MM.1S (cell line): ENCODE measurements around the gene LRCH1.

Source experiments
- EZH2 ChIP-seq: fragments of 300-600 bp; sonication (generic); optimal IDR thresholded peaks from 2 replicates; pipeline ENCODE3; 2017; ENCODE audit warnings: low read depth, mild to moderate bottlenecking, antibody characterized with exemption, low read length, mixed read lengths
- TF ChIP-seq, protein P1 (sequence below): fragments of 300-600 bp; sonication (generic); IDR thresholded peaks from 2 replicates; pipeline ENCODE4 v1.5.1; 2016; ENCODE audit warnings: antibody characterized with exemption, low read length, mixed read lengths

DNA sequence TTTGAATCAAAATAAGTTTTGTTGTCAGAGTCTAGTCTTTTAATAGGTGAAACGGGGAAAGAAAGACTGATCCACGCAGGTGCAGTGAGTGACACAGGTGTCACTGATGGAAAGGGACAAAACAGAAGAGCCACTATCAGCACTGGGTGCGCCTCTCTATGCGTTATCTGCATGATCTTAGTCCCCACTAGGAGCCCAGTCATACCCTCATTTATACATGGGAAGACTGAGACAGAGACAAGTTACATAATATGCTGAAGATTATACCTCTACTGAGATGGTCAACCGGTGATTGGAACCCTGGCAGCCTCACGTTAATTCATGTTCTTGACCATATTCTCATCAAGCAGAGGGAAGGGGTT, 3.4 kb downstream of the LRCH1 start:
- TF ChIP-seq, protein P1, sequence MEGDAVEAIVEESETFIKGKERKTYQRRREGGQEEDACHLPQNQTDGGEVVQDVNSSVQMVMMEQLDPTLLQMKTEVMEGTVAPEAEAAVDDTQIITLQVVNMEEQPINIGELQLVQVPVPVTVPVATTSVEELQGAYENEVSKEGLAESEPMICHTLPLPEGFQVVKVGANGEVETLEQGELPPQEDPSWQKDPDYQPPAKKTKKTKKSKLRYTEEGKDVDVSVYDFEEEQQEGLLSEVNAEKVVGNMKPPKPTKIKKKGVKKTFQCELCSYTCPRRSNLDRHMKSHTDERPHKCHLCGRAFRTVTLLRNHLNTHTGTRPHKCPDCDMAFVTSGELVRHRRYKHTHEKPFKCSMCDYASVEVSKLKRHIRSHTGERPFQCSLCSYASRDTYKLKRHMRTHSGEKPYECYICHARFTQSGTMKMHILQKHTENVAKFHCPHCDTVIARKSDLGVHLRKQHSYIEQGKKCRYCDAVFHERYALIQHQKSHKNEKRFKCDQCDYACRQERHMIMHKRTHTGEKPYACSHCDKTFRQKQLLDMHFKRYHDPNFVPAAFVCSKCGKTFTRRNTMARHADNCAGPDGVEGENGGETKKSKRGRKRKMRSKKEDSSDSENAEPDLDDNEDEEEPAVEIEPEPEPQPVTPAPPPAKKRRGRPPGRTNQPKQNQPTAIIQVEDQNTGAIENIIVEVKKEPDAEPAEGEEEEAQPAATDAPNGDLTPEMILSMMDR, result no peak
- no peak for TF ChIP-seq EZH2
